Neutrophil (primary cell): ENCODE measurements around the gene POP4.

Experiments used
- H3K27ac ChIP-seq: fragments of 200-600 bp; sonication (generic); 2 replicates; pipeline ENCODE4 v1.5.1; 2016; ENCODE audit warnings: mild to moderate bottlenecking, moderate library complexity
- H3K27me3 ChIP-seq: fragments of 200-600 bp; sonication (generic); 2 replicates; pipeline ENCODE4 v1.6.0; 2016; ENCODE audit warnings: mild to moderate bottlenecking
- H3K36me3 ChIP-seq: fragments of 200-600 bp; sonication (generic); 2 replicates; pipeline ENCODE4 v1.5.1; 2017
- H3K4me1 ChIP-seq, 2 experiments: fragments of 200-600 bp in 1 of 2; sonication (generic) in 1 of 2; 1 replicate in 1 of 2; 2 replicates in 1 of 2; pipeline versions ENCODE4 v1.5.1 to v1.6.1; 2013 to 2016; ENCODE audit warnings: low read depth in 1 of 2, low read length in 1 of 2, mild to moderate bottlenecking in 1 of 2, moderate library complexity in 1 of 2; ENCODE audit not compliant: control insufficient read depth in 1 of 2, insufficient read depth in 1 of 2
- H3K4me3 ChIP-seq, 2 experiments: fragments of 200-600 bp in 1 of 2; sonication (generic) in 1 of 2; 1 replicate in 1 of 2; 2 replicates in 1 of 2; pipeline ENCODE4 v1.5.1; 2013 to 2016; ENCODE audit warnings: low read depth in 1 of 2, low read length in 1 of 2, mild to moderate bottlenecking in 1 of 2, moderate library complexity in 1 of 2
- H3K9me3 ChIP-seq: fragments of 200-600 bp; sonication (generic); 2 replicates; pipeline ENCODE4 v1.5.1; 2016
- CTCF ChIP-seq: fragments of 200-600 bp; sonication (generic); IDR thresholded peaks from 2 replicates; pipeline ENCODE4 v1.5.1; 2016; ENCODE audit warnings: antibody characterized with exemption

The POP4 gene

GRCh38 chr19:29634423-29635130 lies 28.5 kb downstream of the POP4 start:
- Histone ChIP-seq H3K9me3 (no peaks in the 10 kb centered on the region), H3K4me1 (no peaks in the 10 kb centered on the region), H3K36me3 (no peaks in the 10 kb centered on the region), H3K27me3 (no peaks in the 10 kb centered on the region), H3K27ac (no peak overlapping the region), H3K4me3 (no peak overlapping the region)
- TF ChIP-seq CTCF, result no peak

- Histone ChIP-seq H3K9me3 (no peaks in the 10 kb centered on the region), H3K27ac (no peak overlapping the region), H3K36me3 (no peaks in the 10 kb centered on the region), H3K27me3 (no peaks in the 10 kb centered on the region), H3K4me1 (no peaks in the 10 kb centered on the region), H3K4me3 (no peak overlapping the region)
- TF ChIP-seq CTCF, result no peak
Measured at GRCh38 chr19:29635963-29636362, 29.9 kb downstream of the POP4 start.

- Histone ChIP-seq H3K36me3 (no peaks in the 10 kb centered on the region), H3K4me1 (no peaks in the 10 kb centered on the region), H3K27ac (no peak overlapping the region), H3K9me3 (no peaks in the 10 kb centered on the region), H3K4me3 (no peak overlapping the region), H3K27me3 (no peaks in the 10 kb centered on the region)
- TF ChIP-seq CTCF, result no peak
Measured at GRCh38 chr19:29636553-29637360, 30.7 kb downstream of the POP4 start.

GRCh38 chr19:29639086-29639485 lies 33.0 kb downstream of the POP4 start:
- no peak overlapping the region for H3K4me3 ChIP-seq
- no peaks in the 10 kb centered on the region for H3K9me3 ChIP-seq
- H3K27me3 ChIP-seq, result no peaks in the 10 kb centered on the region
- no peak overlapping the region for H3K27ac ChIP-seq
- TF ChIP-seq CTCF, result no peak
- no peaks in the 10 kb centered on the region for H3K36me3 ChIP-seq
- no peaks in the 10 kb centered on the region for H3K4me1 ChIP-seq

- Histone ChIP-seq H3K27ac (no peak overlapping the region), H3K9me3 (no peaks in the 10 kb centered on the region), H3K4me3 (no peak overlapping the region), H3K36me3 (no peaks in the 10 kb centered on the region), H3K27me3 (peaks cover 3% of the 10 kb centered on the region), H3K4me1 (no peaks in the 10 kb centered on the region)
- TF ChIP-seq CTCF, result no peak
Measured at GRCh38 chr19:29640231-29640630, 34.1 kb downstream of the POP4 start.
